ENCODE data around the gene PRR5L.

The PRR5L gene, protein sequence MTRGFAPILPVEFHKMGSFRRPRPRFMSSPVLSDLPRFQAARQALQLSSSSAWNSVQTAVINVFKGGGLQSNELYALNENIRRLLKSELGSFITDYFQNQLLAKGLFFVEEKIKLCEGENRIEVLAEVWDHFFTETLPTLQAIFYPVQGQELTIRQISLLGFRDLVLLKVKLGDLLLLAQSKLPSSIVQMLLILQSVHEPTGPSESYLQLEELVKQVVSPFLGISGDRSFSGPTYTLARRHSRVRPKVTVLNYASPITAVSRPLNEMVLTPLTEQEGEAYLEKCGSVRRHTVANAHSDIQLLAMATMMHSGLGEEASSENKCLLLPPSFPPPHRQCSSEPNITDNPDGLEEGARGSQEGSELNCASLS

DNA sequence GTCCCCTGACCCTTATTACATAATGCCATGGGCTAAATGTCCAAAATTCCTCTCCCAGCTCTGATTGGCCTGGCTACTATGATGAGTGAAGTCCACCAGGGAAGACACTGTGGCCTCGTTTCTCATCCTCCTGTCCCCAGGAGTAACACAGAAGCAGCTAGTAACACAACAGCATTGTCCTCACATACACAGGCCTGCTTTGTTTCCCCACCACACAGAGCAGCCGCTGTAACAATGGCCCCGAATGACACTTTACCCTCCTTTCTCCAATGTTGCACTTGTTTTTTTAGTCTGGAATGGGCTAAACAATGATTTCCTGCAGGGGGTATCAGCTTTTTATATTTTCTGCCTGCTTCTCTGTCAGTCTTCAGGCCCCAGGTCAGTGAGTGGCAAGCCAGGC is at the start of gene PRR5L:
Gene PRR5L, plus strand, starts transcription at position 363 of the 400 bp plus-strand sequence. CDS start 104,834 bp downstream, outside the sequence.
- DNase-seq = no peak

DNA sequence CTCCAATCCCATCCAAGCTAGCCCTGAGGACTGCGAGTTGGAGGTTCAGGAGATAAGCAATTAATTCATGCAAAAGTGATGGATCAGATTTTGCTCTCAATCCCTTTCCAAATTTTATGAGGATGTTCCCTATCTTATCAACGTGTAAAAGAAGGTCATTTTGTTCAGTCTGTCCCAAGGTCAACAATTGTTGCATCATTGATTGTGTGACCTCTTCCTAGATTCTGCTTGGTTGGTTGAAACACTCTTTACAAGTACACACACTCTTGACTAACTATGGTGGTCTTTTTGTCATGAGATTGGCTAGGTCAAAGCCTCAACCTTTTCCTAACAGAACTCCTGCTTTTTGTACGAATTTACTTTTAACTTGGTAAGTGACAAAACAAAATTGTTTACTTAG is 48.6 kb upstream of the PRR5L start:
- DNase-seq = no peak

DNA sequence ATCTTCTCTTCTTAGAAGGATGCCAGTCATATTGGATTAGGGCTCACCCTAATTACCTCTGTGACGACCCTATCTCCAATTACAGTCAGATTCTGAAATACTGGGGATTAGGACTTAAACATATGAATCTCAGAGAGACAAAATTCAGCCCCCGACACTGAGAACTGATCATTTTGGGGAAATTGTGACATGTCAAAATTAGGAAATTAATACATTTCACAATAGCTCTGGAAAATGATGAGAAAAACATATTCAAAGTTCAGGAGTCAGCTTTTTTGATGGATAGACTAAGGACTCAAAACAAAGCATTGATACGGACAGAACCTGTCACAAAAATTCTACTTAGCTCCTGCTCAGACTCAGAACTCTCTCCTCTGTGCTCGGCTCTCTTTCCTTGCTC is 47.7 kb upstream of the PRR5L start:
- DNase-seq = no peak

DNA sequence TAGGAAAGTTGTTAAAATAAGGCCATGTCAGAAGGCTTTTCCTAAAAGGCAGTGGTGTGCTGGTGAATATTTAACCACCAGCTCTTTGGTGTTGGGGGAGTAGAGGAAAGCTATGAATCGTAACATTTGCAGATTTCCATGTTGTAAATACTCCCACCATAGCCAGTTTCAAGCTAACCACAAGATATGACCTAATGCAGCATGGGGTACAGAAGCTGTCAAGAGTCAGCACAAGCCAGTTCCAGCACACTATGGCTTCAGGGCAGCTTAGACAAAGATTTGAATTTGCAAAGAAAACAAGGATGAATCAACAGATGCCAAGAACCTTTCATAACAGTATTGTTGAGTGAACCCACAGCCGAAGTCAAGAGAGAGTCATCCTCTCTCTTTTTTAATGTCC is 46.8 kb upstream of the PRR5L start:
- DNase-seq = no peak

DNA sequence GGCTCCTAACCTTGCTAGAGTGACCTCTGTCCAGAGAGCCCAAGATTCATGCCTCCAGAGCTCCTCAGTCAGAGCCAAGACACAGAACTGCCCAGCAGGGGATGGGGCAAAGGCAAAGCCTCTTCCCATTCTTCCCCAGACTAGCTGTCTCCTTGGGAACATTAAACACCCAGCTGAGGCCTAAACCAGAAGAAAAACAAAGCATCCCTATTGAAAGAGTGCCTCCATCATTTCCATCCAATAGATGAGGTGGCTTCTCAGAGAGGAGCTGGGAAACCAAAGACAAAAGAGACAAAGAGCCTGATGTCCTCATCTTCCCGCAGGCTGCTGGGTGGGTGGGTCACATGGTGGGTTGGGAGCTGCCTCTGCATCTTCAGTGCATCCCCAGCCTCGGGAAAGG is 44.3 kb upstream of the PRR5L start:
- DNase-seq = no peak

DNA sequence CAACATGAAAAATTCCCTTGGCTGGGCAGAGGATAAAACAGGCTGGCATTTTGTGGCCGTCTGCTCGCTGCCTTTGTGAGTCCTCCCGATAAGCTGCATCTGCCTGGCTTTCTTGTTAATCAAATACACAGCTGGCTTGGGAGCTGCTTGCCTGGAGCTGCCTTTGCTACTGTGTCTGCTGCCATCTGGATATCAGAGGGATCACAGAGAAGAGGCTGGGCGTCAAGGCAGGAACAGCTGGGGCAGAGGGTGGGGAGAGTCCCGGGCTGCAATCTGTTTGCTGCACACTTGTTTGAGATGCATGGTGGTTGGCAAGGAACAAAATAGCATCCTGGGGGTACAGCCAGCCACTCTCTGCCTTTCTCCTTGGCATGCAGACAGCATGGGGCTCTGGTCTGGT is 42.9 kb upstream of the PRR5L start:
- no peak for DNase-seq

DNA sequence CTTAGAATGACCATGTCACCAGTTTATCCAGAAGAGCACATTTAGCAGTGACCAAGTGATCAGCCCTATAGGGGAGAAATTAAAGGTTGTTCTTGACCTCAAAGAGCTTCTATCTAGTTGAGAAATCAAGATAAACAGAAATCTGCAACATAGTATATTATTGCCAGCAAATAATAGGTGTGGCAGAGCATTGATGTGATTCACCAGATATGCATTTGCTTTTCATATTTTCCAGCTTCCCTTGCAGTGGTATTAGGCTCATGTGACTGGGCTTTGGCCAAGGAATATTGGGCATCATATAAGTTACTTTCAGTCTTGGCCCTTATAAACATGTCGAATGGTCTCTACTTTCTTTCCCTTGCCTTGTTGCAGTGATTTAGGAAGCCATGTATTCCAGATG is 41.4 kb upstream of the PRR5L start:
- no peak for DNase-seq

DNA sequence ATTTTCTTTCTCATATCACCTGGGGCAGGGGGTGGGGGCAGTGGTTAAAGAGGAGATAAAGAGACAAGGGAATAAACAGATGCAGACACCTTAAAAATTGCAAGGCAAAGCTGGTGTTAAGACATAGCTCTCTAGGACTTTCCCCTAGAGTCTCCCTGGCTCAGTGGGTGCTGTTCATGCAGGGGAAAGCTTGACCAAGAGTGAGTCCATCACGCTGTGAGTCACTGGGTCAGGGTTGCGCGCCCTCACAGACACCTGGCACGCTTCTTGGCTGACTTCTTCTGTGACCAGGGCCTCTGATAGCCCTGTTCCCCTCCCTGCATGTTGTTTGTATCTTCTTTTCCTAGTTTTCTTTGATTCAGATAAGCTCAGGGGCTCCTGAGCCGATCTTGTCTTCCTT is 38.7 kb upstream of the PRR5L start:
- DNase-seq = no peak

DNA sequence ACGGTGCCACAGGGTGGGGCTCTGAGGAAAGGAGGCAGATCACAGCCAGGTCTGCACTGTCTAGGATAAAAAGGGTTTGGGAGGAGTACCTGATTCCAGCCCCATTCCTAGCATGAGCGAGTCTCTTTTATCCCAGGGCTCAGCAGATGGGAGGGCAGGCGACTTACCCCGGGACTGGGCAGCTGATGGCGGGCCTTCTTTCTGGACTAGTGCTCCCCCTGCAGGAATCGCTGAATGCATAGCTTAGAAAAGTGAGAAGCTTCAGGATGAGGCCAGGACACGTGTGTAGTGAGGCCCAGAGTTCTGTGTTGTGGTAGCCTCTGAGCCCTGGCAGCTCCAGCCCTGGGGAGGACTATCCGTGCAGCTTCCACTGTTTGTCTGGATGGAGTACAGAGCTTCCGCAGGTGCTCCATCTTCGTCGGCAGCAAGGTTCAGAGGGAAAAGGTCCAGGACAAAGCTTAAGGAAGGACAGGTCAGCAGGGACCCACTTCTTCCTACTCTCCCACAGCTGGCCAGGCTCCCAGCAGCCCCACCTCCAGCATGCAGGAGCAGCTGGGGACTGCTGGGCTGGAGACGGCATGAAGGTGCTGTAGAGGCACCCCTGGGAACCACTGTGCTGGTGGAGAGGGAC is 37.2 kb upstream of the PRR5L start:
- DNase-seq = no peak

DNA sequence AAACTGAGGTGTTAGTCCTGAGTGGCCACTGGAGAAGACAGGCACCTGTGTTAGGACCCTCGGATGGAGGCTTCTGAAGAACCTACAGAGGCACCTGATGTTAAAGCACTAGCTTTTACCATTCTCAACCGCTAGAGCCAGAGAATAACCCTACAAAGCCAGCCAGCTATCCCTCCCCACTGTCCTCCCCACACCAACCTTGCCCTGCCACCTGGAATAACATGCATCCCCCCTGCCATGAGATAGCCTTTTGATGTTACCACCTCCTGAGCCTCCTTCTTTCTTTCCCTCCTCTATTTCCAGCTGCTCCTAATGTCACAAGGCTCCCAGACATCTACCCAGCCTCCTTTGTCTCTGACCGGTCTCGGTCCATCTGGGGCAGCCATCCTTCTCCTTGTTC is 35.0 kb upstream of the PRR5L start:
- no peak for DNase-seq

DNA sequence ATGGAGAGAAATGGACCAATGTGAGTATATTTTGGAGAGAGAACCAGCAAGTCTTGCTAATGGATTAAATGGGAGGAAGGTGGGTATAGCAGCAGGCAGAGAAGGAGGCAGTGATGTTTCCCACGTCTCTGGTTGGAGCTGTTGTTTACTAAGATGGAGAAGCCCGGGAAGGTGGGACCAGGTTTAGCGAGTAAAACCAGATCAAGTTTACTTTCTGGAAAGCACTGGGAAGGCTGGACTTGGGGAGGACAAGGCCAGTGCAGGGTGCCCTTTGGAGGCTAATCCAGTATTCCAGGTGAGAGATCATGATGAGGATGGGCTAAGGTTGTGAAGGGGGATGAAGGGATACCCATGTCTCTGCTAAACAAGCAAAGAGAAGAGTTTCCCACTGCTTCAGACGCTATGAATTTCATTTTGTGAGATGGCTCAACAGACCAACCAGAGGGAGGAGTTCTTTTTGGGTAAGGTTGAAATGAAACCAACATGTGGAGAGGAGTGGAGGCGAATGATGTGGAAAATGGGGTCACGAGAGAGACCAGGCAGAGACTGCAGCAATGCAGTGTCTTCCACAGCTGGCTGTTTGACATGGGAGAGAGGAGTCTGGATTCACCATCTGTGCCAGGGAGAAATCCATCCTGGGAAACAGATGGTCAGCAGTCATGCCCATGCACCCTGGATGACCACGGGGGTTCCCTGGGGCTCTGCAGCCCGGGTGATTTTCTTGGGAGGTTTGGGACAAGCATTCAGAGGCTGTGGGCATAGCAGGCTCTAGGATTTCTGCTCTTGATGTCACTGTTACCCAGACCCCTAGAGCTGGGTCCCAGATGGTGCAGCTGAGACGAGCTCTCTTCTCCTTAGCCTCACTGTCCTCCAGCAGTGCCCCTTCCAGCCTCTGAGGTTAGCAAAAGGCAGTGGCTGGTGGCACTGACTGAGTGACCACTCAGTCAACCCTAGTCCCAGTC is 31.8 kb upstream of the PRR5L start:
- DNase-seq = no peak

DNA sequence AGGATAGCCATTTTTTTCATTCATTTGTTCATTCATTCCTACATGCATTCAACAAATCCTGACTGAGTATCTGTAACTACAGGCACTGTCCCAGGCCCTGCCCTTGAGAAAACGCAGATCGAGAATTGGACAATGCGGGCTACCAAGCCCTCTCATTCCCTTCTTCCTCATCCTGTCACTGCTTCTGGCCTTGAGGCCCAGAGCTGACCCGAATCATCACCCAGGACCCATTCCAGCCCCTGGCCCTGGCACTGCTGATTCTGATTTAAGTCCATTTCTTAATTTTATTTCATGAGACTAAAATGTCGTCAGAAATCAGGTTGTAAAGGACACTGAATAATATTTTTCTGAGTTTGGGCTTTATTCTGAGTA is 31.1 kb upstream of the PRR5L start:
- DNase-seq = no peak

DNA sequence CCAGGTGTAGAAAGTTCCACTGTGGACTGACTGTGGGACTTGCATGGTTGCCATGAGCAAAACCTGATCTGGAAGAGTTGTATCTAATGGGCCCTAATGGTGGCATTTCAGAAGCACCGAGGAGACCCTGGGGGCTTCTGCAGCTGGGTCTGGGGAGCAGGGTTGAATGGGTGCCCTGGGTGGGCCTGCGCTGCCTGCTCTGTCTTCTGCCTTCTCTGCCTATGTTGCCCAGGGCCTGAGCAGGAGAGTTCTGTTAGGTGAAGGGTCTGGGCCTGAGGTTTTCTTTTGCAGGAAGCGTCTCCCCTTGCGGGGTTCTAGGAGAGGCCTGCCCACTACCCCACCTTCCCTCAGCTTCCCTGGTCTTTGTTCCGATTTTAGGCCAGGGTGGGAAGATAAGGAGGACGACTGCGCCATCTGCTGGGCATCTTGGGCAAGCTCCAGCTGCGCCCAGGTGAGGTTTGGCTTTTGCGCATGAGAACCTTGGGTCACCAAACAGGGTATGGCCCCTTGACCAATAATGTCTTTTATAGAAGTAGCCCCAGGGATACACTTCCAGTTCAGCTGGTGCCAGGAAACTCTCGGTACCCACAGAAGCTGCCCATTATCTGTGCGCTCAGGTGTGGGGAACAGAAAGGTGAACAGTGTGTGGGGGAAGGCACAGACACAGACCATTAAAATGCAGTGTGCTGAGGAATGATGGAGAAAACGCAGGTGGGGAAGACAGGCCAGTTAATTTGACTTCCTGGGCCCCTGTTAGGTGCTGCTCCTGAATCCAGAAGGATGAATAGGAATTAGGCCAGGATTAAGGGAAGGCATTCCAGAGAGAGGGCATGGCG is 30.1 kb upstream of the PRR5L start:
- DNase-seq = no peak

DNA sequence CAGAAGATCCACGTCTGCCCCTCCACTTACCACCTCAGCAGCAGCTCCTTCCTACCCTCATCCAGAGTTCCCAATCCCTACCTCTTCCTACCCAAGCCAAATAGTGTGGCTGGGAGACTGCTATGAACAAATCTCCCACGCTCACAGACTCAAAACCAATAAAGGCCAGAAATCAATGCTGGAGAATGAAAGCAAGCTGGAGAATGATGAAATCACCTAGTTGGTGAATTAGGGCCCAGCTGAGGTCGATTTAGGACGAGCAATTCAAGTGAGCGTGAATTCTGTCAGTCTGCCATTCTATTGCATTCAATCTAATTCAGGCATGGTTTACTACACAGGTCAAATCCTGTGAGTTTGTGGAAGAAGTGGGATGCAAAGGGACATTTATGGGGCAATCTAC is 29.3 kb upstream of the PRR5L start:
- DNase-seq = no peak

DNA sequence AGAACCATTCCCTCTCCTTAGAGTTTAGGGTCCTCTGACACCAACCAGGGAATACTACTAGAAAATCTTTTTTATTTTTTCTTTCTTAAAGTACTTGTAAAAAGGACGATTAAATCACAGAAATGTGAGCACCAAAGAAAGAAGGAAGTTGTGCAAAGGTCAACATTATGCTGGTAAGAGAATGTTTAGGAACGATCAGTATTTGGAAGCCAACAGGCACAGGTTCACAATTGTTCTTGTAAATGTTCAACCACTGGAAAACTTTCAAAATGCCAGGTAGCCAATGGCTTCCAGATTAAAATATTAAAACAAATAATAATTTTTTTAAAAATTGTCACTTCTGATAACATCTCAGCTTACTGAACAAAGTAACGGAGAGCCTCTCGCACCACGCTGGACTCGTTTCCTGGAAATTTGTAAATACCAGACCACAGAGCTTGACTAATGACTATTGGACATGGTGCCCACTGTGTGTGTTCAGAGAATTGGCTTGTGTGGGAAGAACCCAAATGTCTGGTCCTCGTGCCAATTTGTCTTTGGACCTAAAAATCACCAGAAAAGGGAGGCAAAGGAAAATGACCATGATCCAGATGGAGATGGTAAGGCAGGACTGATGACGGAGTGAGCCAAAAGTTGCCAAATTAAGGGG is 27.6 kb upstream of the PRR5L start:
- DNase-seq = no peak

DNA sequence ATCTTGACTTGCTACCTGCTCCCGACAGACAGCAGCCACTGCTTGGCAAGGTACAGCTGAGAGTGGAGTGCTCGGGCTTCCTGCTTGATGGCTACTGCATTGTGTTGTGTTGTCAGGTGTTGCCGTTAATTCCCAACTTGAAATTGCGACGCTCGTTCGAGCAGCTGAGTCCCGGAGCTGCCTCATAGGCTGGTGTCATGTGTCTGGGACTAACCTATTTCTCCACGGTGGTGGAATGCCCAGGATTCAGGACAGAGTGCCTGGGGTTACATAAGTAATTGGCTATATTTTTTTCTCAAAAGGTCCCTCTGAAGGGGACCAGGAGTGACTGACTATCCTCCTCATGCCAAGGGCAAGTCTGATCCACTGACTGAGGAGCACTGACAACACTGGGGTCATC is 25.4 kb upstream of the PRR5L start:
- DNase-seq = no peak

DNA sequence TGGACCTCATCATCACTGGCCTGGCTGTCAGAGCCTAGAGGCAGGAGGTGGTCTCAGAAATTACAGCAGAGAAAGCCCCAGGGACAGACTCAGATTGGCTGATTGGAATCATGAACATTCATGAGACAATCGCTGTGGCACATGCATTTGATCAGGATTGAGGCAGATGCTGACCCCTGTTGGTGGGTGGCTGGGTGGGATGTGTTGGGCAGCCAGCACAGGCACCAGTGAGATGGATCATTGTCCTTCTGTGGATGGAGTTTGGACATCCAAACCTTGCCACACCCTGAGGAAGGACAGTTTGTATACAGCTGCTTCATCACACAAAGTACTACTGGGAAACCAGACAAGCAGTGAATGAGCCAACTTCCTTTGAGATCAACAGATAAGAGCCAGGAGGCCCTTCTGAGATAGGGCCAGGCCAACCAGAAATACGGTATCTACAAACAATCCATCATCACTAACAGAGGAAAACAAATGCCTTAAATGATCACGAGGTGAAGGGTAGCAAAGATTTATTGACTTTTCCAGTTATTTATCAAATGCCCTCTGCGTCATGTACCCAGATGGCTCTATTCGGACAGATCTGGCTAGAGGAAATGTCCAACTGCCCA is 24.2 kb upstream of the PRR5L start:
- no peak for DNase-seq

DNA sequence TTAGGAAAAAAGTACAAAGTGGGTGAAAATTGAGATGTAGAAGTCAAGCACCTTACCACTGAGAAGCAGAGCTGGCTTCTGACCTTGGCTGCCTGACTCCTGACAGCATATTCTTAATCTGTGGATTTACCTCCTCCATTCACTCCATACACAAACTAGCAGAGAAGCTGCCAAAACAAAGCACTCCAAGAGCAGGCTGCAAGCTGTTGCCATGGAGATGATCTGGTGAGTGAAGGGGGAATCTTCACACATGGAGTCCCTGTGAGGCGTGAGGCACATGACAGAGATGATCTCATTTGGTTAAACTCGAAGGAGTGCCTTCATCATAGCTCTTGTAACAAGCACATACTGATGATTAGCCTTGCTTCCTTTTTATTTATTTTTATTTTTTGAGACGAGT is 23.0 kb upstream of the PRR5L start:
- no peak for DNase-seq

DNA sequence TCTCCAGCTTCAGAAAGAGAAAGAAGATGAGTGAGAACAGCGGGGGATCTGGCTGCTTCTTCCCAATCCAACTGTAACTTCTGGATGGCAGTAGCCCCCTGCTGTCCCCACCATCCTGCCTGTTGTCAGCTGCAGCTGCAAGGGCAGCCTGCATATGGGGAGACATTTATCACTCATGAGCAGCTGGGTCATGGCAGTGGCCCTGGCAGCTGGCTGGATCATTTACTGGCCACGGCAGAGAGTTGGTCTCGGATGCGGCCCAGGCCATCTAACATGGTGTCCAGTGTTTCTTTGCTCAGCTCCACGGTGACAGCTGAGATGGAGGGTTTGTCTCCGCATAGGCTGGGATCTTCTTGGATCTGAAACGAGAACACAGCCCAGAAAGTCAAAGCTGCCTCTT is 21.7 kb upstream of the PRR5L start:
- no peak for DNase-seq

DNA sequence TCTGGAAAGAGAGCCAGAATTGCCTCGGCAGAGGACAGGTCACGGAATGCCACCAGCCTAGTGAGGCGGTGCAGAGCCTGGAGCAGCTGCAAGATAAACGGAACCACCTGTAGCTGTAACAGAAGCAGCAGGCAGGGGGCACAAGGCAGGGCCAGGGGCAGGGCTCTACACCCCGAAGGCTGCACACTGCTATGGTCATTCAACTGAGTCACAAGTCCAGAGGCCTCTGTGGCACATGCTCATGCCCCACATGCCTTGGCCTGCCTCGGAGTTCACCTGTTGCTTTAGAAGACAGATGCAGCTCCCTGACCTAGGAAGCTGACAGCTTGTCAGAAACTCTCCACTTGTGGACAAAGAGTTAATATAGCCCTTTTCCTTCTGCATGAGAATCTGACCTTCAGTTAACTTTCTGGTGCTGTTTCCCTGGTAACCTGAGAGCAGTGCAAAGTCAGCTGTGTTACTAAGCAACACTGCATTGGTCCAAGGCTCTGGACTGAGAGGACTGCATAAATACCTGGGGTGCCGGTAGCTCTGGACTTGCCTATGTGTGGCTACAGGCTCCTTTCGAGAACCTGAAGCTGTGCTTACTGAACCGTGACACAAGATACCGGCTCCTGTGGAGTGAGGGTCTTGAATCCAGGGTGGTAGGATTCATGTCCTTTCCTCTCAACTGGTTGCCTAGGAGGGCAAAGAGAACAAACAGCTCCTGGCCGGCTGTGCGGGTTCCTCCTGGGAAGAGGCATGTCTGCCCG is 17.4 kb upstream of the PRR5L start:
- DNase-seq = no peak

DNA sequence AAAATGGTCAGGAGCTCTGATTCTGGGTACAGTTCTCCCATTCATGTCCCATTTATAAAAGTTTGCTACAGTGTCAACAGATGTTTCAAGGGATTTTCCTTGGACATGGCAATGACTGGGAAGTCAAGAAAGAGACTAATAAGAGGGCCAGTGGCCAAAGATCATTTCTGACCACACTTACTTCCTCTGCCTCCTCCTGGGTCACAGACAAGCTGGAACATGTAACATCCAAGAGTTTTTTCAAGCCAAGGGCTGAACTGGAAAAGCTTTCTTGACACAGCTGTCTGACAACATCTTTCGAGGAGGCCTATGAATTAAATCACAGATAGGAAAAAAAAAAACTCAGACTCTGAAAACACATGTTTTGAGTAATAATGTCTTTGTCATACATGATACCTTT is 15.6 kb upstream of the PRR5L start:
- no peak for DNase-seq

All from GF-D8 (cell line).